ENCODE data around the gene MSLN.

GRCh38 chr16:794091-794822 lies 33.7 kb downstream of the MSLN start:
- TF ChIP-seq POLR2A (IDR thresholded peaks at IDR 0.05; ENCODE audit: low read depth, low read length) (no peak), POLR2AphosphoS5 (IDR thresholded peaks at IDR 0.05; ENCODE audit: low read depth, low read length) (no peak), TAF1 (IDR thresholded peaks at IDR 0.05; ENCODE audit: borderline replicate concordance, low read depth, low read length) (no peak)

Measured in GM12892 (cell line).